MCF 10A (cell line): ENCODE data around the gene SBF2. TPM values are rescaled to one million over a fixed set of nuclear protein-coding genes. Genes with fewer than 3 reads are reported as not detected.

ENCODE experiments used
- BruUV-seq: library from RNA; stranded (reverse); fragments of 400-500 nt; replicated peaks from 2 replicates; lab custom pipeline; 2021; lab: Mats Ljungman, UMichigan
- CTCF ChIA-PET: fragments of 300-600 bp; sonication (Branson Sonifier 250); formaldehyde crosslinking; extraction: SDS; loops from one replicate; lab custom pipeline; 2021; ENCODE audit warnings: antibody characterized with exemption, inconsistent platforms; lab: Yijun Ruan, JAX
- POLR2A ChIA-PET: fragments of 300-600, 350-650 bp; sonication (Branson Sonifier 250); formaldehyde crosslinking; extraction: SDS; loops from one replicate; lab custom pipeline; 2020; ENCODE audit warnings: antibody characterized with exemption, inconsistent platforms; lab: Yijun Ruan, JAX
- DNase-seq: peaks from one replicate; pipeline ENCODE4 v3.0.0-alpha.2; 2018; ENCODE audit not compliant: unreplicated experiment
- H3K27ac Mint-ChIP-seq: one replicate; pipeline ENCODE4 v1.8.0; 2022; ENCODE audit warnings: mild to moderate bottlenecking, low read depth, mixed read lengths; ENCODE audit not compliant: unreplicated experiment
- H3K27me3 Mint-ChIP-seq: one replicate; pipeline ENCODE4 v1.8.0; 2022; ENCODE audit warnings: mixed read lengths; ENCODE audit not compliant: insufficient read depth, unreplicated experiment
- H3K36me3 Mint-ChIP-seq: one replicate; pipeline ENCODE4 v1.8.0; 2022; ENCODE audit warnings: mild to moderate bottlenecking, moderate library complexity, mixed read lengths; ENCODE audit not compliant: insufficient read depth, unreplicated experiment
- H3K4me1 Mint-ChIP-seq: one replicate; pipeline ENCODE4 v1.8.0; 2022; ENCODE audit warnings: mixed read lengths; ENCODE audit not compliant: insufficient read depth, unreplicated experiment
- H3K4me3 Mint-ChIP-seq: one replicate; pipeline ENCODE4 v1.8.0; 2022; ENCODE audit warnings: mild to moderate bottlenecking, moderate library complexity, mixed read lengths; ENCODE audit not compliant: unreplicated experiment
- H3K9me3 Mint-ChIP-seq: one replicate; pipeline ENCODE4 v1.8.0; 2022; ENCODE audit warnings: mixed read lengths; ENCODE audit not compliant: unreplicated experiment
- intact Hi-C: fragments of 100-400 bp; cut with micrococcal nuclease; formaldehyde crosslinking; loops from 2 replicates; pipeline ENCODE4 v1.14.1; 2022
- total RNA-seq: library from RNA; stranded (reverse); gene quantifications from 2 replicates; pipeline ENCODE4 v1.2.3, GENCODE V29; 2022
- TF ChIP-seq, protein P1 (sequence below): fragments of 200-600 bp; IDR thresholded peaks from one replicate; pipeline ENCODE4 v1.8.0; 2022; ENCODE audit warnings: antibody characterized with exemption, mild to moderate bottlenecking; ENCODE audit not compliant: unreplicated experiment

Gene SBF2
- total RNA-seq, 1 experiment from 2014 or later = 28.3 TPM

DNA sequence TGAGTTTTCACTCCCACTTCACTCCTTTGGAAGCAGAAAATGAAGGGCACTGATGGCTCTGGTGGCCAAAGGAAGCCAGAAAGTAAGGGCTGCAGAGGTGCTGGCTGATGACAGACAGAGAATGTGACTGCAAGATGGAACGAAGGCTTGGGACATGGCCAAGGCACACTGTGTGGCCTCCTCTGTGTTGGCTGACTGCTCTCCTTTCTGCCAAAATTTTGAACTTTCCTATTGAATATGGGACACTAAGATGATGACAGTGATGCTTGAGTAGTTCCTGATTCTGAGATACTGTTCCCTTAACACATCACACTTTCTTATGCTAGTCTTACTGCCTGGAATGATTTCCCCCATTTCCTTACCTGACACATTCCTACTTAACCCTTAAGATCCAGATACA is 473.8 kb downstream of the SBF2 start:
- POLR2A ChIA-PET = no interaction called here
- TF ChIP-seq, protein P1, sequence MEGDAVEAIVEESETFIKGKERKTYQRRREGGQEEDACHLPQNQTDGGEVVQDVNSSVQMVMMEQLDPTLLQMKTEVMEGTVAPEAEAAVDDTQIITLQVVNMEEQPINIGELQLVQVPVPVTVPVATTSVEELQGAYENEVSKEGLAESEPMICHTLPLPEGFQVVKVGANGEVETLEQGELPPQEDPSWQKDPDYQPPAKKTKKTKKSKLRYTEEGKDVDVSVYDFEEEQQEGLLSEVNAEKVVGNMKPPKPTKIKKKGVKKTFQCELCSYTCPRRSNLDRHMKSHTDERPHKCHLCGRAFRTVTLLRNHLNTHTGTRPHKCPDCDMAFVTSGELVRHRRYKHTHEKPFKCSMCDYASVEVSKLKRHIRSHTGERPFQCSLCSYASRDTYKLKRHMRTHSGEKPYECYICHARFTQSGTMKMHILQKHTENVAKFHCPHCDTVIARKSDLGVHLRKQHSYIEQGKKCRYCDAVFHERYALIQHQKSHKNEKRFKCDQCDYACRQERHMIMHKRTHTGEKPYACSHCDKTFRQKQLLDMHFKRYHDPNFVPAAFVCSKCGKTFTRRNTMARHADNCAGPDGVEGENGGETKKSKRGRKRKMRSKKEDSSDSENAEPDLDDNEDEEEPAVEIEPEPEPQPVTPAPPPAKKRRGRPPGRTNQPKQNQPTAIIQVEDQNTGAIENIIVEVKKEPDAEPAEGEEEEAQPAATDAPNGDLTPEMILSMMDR = no peak
- DNase-seq = no peak
- CTCF ChIA-PET = no interaction called here
- Mint-ChIP-seq H3K4me3 (no peak overlapping the region), H3K27me3 (no peaks in the 10 kb centered on the region), H3K27ac (no peak overlapping the region), H3K36me3 (peaks cover 14% of the 10 kb centered on the region), H3K4me1 (peaks cover 12% of the 10 kb centered on the region), H3K9me3 (no peaks in the 10 kb centered on the region)
- intact Hi-C loops = no loop called here
- BruUV-seq = no TSS peak

DNA sequence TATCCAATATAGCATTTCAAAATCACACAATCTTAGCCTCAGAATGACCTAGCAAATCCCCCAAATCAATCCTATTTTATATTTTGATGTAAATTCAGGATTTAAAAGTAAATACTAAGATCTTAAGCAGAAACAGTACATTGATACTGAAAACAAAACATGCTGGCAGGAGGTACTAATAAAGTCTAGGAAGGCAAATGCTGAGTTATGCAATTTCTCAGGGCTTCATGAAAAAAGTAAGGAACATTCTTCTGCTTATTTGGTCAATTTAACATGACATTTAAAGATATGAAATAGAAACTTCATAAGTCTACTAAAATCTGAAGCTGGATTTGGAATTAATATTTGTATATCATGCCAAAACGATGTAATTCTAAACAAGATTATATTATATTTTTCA is 476.8 kb downstream of the SBF2 start:
- no peak overlapping the region for H3K27ac Mint-ChIP-seq
- peaks cover 12% of the 10 kb centered on the region for H3K4me1 Mint-ChIP-seq
- no peak for DNase-seq
- peaks cover 5% of the 10 kb centered on the region for H3K36me3 Mint-ChIP-seq
- H3K9me3 Mint-ChIP-seq = no peaks in the 10 kb centered on the region
- intact Hi-C loops = no loop called here
- TF ChIP-seq, protein P1 = no peak
- ChIA-PET CTCF (interaction anchor here (0.6 to 1.4 kb wide), 3 partner anchors 24 to 82 kb away, joined by 3 to 5 read pairs (median 4); no protein-coding TSS in a partner anchor), POLR2A (interaction anchor here (0.7 to 6.5 kb wide), 4 partner anchors 9 to 486 kb away, joined by 3 to 69 read pairs (median 10); no protein-coding TSS in a partner anchor)
- no TSS peak for BruUV-seq
- H3K4me3 Mint-ChIP-seq = no peak overlapping the region
- H3K27me3 Mint-ChIP-seq = no peaks in the 10 kb centered on the region

DNA sequence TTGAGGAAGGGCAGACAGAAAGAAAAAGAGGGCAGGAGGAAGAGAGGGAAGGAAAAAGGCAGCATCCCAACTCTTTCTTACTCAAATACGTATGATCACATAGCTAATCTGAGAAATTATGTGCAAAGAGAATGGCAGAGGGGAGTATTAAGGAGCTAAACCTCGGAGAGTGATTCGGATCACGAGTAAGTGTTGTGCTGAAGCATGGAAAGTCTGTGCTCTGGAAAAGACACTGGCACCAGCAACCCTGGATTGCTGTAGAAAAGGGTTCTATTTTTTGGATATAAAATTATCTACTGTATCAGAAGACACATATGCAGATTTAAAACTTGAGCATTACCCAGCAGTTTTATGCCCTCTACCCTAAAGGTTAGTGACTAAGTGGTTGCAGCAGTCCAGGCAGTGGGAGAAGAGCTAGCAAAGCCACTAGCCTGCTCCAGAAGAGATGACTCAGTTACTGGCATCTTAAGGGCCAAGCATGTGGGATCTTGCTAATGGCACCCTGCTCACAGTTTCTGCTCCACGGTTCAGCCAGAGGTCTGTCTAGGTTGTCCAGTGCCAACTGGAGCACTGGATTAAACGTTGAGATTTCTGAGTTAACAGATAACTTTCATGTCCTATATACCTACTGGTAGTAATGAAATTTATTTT is 478.4 kb downstream of the SBF2 start:
- H3K4me3 Mint-ChIP-seq = no peak overlapping the region
- intact Hi-C loops = no loop called here
- CTCF ChIA-PET = interaction anchor here (0.5 to 2.1 kb wide), 10 partner anchors 10 to 908 kb away, joined by 3 to 7 read pairs (median 4); no protein-coding TSS in a partner anchor
- peaks cover 16% of the 10 kb centered on the region for H3K36me3 Mint-ChIP-seq
- DNase-seq = peak; percentile 86
- TF ChIP-seq, protein P1 = no peak
- H3K9me3 Mint-ChIP-seq = no peaks in the 10 kb centered on the region
- no TSS peak for BruUV-seq
- POLR2A ChIA-PET = interaction anchor here (0.6 to 6.5 kb wide), 8 partner anchors 10 to 492 kb away, joined by 3 to 69 read pairs (median 6); partner anchors contain the start of gene WEE1
- H3K27me3 Mint-ChIP-seq = no peaks in the 10 kb centered on the region
- peaks cover 12% of the 10 kb centered on the region for H3K4me1 Mint-ChIP-seq
- H3K27ac Mint-ChIP-seq = no peak overlapping the region

DNA sequence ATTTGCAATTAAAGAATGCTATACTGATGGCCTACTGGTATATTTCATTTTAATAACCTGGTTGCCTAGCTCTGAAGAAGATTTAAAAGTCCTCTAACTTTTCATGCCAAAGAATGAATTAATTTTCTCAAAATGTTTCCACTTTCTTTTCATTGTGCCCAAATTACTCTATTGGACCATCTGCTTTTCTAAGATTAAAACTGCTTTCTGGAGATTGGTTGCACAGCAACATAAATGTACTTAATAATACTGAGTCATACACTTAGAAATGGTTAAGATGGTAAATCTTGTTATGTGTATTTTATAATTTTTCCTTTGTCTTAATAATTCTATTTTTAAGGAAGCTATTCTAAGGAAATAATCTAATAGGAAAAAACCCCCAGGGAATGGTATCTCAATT is 479.9 kb downstream of the SBF2 start:
- ChIA-PET CTCF (interaction anchor here (0.5 to 2.1 kb wide), 4 partner anchors 38 to 930 kb away, joined by 3 to 7 read pairs (median 4); no protein-coding TSS in a partner anchor), POLR2A (interaction anchor here (3.7 to 6.5 kb wide), 2 partner anchors 9 to 489 kb away, joined by 13 to 69 read pairs; no protein-coding TSS in a partner anchor)
- no peak overlapping the region for H3K27ac Mint-ChIP-seq
- H3K4me3 Mint-ChIP-seq = no peak overlapping the region
- no TSS peak for BruUV-seq
- H3K27me3 Mint-ChIP-seq = no peaks in the 10 kb centered on the region
- peaks cover 12% of the 10 kb centered on the region for H3K4me1 Mint-ChIP-seq
- no peak for DNase-seq
- TF ChIP-seq, protein P1 = no peak
- intact Hi-C loops = no loop called here
- peaks cover 16% of the 10 kb centered on the region for H3K36me3 Mint-ChIP-seq
- H3K9me3 Mint-ChIP-seq = no peaks in the 10 kb centered on the region
